HepG2 (cell line): ENCODE results near the gene ATRAID. TPM values are rescaled to one million over a fixed set of nuclear protein-coding genes. Genes with fewer than 3 reads are reported as not detected.

Experiments
- ATM ChIP-seq: fragments of 450-650 bp; IDR thresholded peaks from 2 replicates; pipeline ENCODE4 v1.7.1; 2017; ENCODE audit warnings: mild to moderate bottlenecking, borderline replicate concordance
- JUNB ChIP-seq: sonication (generic); formaldehyde crosslinking; IDR thresholded peaks from 2 replicates; pipeline ENCODE4 v1.8.0; 2022; ENCODE audit warnings: missing genetic modification reagents, mild to moderate bottlenecking, borderline replicate concordance
- NFATC3 ChIP-seq: sonication (generic); formaldehyde crosslinking; IDR thresholded peaks from 2 replicates; pipeline ENCODE4 v1.5.1; 2020; ENCODE audit warnings: mild to moderate bottlenecking, missing genetic modification reagents
- NFYC ChIP-seq: IDR thresholded peaks from 2 replicates; pipeline ENCODE4 v1.6.1; 2016; ENCODE audit warnings: missing genetic modification reagents, missing compliant biosample characterization
- ZBTB1 ChIP-seq: sonication (generic); formaldehyde crosslinking; IDR thresholded peaks from 2 replicates; pipeline ENCODE4 v1.4.0; 2020; ENCODE audit warnings: missing genetic modification reagents, borderline replicate concordance
- ZFP62 ChIP-seq: sonication (generic); formaldehyde crosslinking; IDR thresholded peaks from 2 replicates; pipeline ENCODE4 v1.4.0; 2020; ENCODE audit warnings: missing genetic modification reagents
- ZNF253 ChIP-seq: sonication (generic); formaldehyde crosslinking; IDR thresholded peaks from 2 replicates; pipeline ENCODE4 v1.8.0; 2022; ENCODE audit warnings: mild to moderate bottlenecking, missing genetic modification reagents, borderline replicate concordance
- ZNF343 ChIP-seq: sonication (generic); formaldehyde crosslinking; IDR thresholded peaks from 2 replicates; pipeline ENCODE4 v1.4.0; 2020; ENCODE audit warnings: mild to moderate bottlenecking, missing genetic modification reagents
- ZNF446 ChIP-seq: sonication (generic); formaldehyde crosslinking; IDR thresholded peaks from 2 replicates; pipeline ENCODE4 v1.5.0; 2020; ENCODE audit warnings: mild to moderate bottlenecking, missing genetic modification reagents
- ZNF550 ChIP-seq: sonication (generic); formaldehyde crosslinking; IDR thresholded peaks from 2 replicates; pipeline ENCODE4 v1.4.0; 2020; ENCODE audit warnings: mild to moderate bottlenecking, missing genetic modification reagents, borderline replicate concordance
- ZNF746 ChIP-seq: sonication (generic); formaldehyde crosslinking; IDR thresholded peaks from 2 replicates; pipeline ENCODE4 v1.8.0; 2022; ENCODE audit warnings: mild to moderate bottlenecking, missing genetic modification reagents
- ZNF781 ChIP-seq: sonication (generic); formaldehyde crosslinking; IDR thresholded peaks from 2 replicates; pipeline ENCODE4 v1.5.1; 2020; ENCODE audit warnings: borderline replicate concordance, mild to moderate bottlenecking, missing genetic modification reagents; ENCODE audit errors: not compliant biosample characterization
- polyA plus RNA-seq, 8 experiments: library from polyadenylated mRNA; depleted of rRNA in 3 of 8; stranded (reverse) in 7 of 8; unstranded in 1 of 8; fragments of >200 nt; fragmentation: Illumina TruSeq in 4 of 8; extraction: Trizol in 4 of 8; gene quantifications; 2 replicates each; pipeline versions ENCODE4 v1.2.1 to v1.2.3, GENCODE V29; 2011 to 2016; ENCODE audit warnings: low read depth in 4 of 8, missing spikeins in 1 of 8, mixed read lengths in 1 of 8; ENCODE audit not compliant: insufficient read depth in 1 of 8
- total RNA-seq, 5 experiments: library from RNA; depleted of rRNA; stranded (reverse); fragments of >200 nt; fragmentation: Illumina TruSeq; extraction: Trizol; gene quantifications; 2 replicates each; pipeline ENCODE4 v1.2.3, GENCODE V29; 2016; ENCODE audit warnings: low read depth in 1 of 5
- TF ChIP-seq, protein P1 (sequence below): sonication (generic); formaldehyde crosslinking; IDR thresholded peaks from 2 replicates; pipeline ENCODE4 v1.9.0; 2021; ENCODE audit warnings: mild to moderate bottlenecking, missing genetic modification reagents
- TF ChIP-seq, protein P2 (sequence below): IDR thresholded peaks from 2 replicates; pipeline ENCODE4 v1.6.1; 2016; ENCODE audit warnings: control low read depth
- TF ChIP-seq, protein P3 (sequence below): IDR thresholded peaks from 2 replicates; pipeline ENCODE4 v1.6.1; 2016; ENCODE audit warnings: missing compliant biosample characterization, missing genetic modification reagents, borderline replicate concordance
- TF ChIP-seq, protein P4 (sequence below): sonication (generic); formaldehyde crosslinking; IDR thresholded peaks from 2 replicates; pipeline ENCODE4 v1.4.0; 2020; ENCODE audit warnings: missing genetic modification reagents
- TF ChIP-seq, protein P5 (sequence below): sonication (generic); formaldehyde crosslinking; IDR thresholded peaks from 2 replicates; pipeline ENCODE4 v1.4.0; 2020; ENCODE audit warnings: mild to moderate bottlenecking, low read depth, missing genetic modification reagents

The ATRAID gene
- total and polyA plus RNA-seq, 2 of the 13 experiments (the other 11 are each of a cell fraction or from before 2014, with no cell fraction given) = 207 to 382 TPM

DNA sequence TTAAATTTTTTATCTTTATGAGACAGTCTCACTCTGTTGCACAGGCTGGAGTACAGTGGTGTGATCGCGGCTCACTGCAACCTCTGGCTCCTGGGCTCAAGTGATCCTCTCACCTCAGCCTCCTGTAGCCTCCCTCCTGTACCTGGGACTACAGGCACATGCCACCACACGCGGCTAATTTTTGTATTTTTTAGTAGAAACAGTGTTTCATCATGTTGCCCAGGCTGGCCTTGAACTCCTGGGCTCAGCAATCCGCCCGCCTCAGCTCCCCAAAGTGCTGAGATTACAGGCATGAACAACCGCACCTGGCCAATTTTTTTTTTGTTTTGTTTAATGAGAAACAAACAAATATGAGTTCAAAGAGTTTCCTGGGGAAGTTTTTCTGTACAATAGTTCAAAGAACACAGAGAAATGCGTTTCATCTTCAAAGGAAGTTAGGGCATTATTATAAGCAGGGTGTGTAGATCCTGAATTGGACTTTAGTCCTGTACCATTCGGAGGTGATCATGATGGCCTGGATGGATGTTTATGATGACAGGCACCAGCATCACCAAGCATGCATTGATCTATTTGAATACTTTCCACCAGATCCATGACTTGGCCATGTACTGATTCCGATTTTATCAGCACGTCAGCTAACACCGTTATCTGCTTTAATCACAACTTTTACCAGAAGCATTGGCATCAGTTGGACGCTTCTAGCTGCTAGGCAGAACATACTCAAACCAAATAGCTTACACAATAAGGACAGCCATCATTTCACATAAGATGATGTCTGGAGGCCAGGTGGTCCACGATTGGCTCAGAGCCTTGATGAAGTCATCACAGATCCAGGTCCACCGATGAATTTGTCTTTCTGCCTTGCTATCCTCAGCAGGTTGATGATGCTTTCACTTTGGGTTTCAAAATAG, 34.1 kb upstream of the ATRAID start (continued):
- TF ChIP-seq ZNF550 (CRISPR knock-in tag) (0 out of 2 replicates have a peak, but pooled peaks have one; percentile 36), NFATC3 (CRISPR knock-in tag) (no peak), ATM (no peak), JUNB (no peak), ZNF253 (CRISPR knock-in tag) (no peak), ZNF446 (CRISPR knock-in tag) (no peak), ZNF343 (no peak; the same call in 1 of the 2 replicates), NFYC (CRISPR knock-in tag) (peak; percentile 58), ZFP62 (CRISPR knock-in tag) (no peak), ZNF781 (CRISPR knock-in tag) (no peak), ZNF746 (CRISPR knock-in tag) (peak; percentile 81), ZBTB1 (CRISPR knock-in tag) (no peak)
- TF ChIP-seq, protein P1, sequence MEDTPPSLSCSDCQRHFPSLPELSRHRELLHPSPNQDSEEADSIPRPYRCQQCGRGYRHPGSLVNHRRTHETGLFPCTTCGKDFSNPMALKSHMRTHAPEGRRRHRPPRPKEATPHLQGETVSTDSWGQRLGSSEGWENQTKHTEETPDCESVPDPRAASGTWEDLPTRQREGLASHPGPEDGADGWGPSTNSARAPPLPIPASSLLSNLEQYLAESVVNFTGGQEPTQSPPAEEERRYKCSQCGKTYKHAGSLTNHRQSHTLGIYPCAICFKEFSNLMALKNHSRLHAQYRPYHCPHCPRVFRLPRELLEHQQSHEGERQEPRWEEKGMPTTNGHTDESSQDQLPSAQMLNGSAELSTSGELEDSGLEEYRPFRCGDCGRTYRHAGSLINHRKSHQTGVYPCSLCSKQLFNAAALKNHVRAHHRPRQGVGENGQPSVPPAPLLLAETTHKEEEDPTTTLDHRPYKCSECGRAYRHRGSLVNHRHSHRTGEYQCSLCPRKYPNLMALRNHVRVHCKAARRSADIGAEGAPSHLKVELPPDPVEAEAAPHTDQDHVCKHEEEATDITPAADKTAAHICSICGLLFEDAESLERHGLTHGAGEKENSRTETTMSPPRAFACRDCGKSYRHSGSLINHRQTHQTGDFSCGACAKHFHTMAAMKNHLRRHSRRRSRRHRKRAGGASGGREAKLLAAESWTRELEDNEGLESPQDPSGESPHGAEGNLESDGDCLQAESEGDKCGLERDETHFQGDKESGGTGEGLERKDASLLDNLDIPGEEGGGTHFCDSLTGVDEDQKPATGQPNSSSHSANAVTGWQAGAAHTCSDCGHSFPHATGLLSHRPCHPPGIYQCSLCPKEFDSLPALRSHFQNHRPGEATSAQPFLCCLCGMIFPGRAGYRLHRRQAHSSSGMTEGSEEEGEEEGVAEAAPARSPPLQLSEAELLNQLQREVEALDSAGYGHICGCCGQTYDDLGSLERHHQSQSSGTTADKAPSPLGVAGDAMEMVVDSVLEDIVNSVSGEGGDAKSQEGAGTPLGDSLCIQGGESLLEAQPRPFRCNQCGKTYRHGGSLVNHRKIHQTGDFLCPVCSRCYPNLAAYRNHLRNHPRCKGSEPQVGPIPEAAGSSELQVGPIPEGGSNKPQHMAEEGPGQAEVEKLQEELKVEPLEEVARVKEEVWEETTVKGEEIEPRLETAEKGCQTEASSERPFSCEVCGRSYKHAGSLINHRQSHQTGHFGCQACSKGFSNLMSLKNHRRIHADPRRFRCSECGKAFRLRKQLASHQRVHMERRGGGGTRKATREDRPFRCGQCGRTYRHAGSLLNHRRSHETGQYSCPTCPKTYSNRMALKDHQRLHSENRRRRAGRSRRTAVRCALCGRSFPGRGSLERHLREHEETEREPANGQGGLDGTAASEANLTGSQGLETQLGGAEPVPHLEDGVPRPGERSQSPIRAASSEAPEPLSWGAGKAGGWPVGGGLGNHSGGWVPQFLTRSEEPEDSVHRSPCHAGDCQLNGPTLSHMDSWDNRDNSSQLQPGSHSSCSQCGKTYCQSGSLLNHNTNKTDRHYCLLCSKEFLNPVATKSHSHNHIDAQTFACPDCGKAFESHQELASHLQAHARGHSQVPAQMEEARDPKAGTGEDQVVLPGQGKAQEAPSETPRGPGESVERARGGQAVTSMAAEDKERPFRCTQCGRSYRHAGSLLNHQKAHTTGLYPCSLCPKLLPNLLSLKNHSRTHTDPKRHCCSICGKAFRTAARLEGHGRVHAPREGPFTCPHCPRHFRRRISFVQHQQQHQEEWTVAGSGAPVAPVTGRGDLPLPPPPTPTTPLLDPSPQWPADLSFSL (CRISPR knock-in tag) = peak; percentile 64; the same call in 1 of the 2 replicates
- TF ChIP-seq, protein P2, sequence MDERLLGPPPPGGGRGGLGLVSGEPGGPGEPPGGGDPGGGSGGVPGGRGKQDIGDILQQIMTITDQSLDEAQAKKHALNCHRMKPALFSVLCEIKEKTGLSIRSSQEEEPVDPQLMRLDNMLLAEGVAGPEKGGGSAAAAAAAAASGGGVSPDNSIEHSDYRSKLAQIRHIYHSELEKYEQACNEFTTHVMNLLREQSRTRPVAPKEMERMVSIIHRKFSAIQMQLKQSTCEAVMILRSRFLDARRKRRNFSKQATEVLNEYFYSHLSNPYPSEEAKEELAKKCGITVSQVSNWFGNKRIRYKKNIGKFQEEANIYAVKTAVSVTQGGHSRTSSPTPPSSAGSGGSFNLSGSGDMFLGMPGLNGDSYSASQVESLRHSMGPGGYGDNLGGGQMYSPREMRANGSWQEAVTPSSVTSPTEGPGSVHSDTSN (CRISPR knock-in tag) = no peak
- TF ChIP-seq, protein P3, sequence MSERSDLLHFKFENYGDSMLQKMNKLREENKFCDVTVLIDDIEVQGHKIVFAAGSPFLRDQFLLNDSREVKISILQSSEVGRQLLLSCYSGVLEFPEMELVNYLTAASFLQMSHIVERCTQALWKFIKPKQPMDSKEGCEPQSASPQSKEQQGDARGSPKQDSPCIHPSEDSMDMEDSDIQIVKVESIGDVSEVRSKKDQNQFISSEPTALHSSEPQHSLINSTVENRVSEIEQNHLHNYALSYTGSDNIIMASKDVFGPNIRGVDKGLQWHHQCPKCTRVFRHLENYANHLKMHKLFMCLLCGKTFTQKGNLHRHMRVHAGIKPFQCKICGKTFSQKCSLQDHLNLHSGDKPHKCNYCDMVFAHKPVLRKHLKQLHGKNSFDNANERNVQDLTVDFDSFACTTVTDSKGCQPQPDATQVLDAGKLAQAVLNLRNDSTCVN (CRISPR knock-in tag) = no peak; the same call in 1 of the 2 replicates
- TF ChIP-seq, protein P4, sequence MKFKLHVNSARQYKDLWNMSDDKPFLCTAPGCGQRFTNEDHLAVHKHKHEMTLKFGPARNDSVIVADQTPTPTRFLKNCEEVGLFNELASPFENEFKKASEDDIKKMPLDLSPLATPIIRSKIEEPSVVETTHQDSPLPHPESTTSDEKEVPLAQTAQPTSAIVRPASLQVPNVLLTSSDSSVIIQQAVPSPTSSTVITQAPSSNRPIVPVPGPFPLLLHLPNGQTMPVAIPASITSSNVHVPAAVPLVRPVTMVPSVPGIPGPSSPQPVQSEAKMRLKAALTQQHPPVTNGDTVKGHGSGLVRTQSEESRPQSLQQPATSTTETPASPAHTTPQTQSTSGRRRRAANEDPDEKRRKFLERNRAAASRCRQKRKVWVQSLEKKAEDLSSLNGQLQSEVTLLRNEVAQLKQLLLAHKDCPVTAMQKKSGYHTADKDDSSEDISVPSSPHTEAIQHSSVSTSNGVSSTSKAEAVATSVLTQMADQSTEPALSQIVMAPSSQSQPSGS (CRISPR knock-in tag) = peak; percentile 79
- TF ChIP-seq, protein P5, sequence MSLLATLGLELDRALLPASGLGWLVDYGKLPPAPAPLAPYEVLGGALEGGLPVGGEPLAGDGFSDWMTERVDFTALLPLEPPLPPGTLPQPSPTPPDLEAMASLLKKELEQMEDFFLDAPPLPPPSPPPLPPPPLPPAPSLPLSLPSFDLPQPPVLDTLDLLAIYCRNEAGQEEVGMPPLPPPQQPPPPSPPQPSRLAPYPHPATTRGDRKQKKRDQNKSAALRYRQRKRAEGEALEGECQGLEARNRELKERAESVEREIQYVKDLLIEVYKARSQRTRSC (CRISPR knock-in tag) = no peak
